HCT116 (cell line): ENCODE data around the gene KRT24. TPM values are rescaled to one million over a fixed set of nuclear protein-coding genes. Genes with fewer than 3 reads are reported as not detected.

ENCODE experiments used
- ATAC-seq: fragments of 200-7000 bp; cut with Tn5 transposase; 2 replicates; pipeline ENCODE4 v1.9.1; 2020; ENCODE audit warnings: mild to moderate bottlenecking, moderate library complexity
- BruUV-seq: library from RNA; stranded (reverse); fragments of 400-500 nt; replicated peaks from 2 replicates; lab custom pipeline; 2021; lab: Mats Ljungman, UMichigan
- CTCF ChIA-PET: fragments of 300-600 bp; sonication (Branson Sonifier 250); formaldehyde crosslinking; loops from one replicate; lab custom pipeline; 2021; ENCODE audit warnings: antibody characterized with exemption; lab: Charles Lee
- POLR2A ChIA-PET: fragments of 300-600, 350-600 bp; sonication (Branson Sonifier 250); formaldehyde crosslinking; loops from one replicate; lab custom pipeline; 2021; ENCODE audit warnings: antibody characterized with exemption; lab: Charles Lee
- RAD21 ChIA-PET, 2 experiments: fragments of 300-600 bp; sonication (Branson Sonifier 250); formaldehyde crosslinking; loops; one replicate each; lab custom pipeline; 2023; ENCODE audit warnings: low total read pairs in 2 of 2; ENCODE audit not compliant: uncharacterized antibody in 2 of 2, unreplicated experiment in 2 of 2, low non-redundant PET in 1 of 2; lab: Charles Lee
- DNase-seq: peaks from one replicate; pipeline ENCODE4 v3.0.0-alpha.2; 2010; ENCODE audit warnings: low read depth, low spot score
- H2AFZ ChIP-seq: fragments of 200-600 bp; shearing (Covaris generic), sonication (generic); 2 replicates; pipeline ENCODE4 v1.6.1; 2017; ENCODE audit warnings: low read depth, mixed run types, mixed read lengths, antibody characterized with exemption, low read length; ENCODE audit not compliant: poor library complexity, severe bottlenecking
- H3K27ac ChIP-seq: 2 replicates; pipeline ENCODE4 v1.5.1; 2012; ENCODE audit warnings: low read depth, low read length
- H3K27me3 ChIP-seq: fragments of 200-600 bp; sonication (generic); 2 replicates; pipeline ENCODE4 v1.6.1; 2016; ENCODE audit warnings: mixed run types, low read length, mixed read lengths; ENCODE audit not compliant: insufficient read depth
- H3K36me3 ChIP-seq, 2 experiments: fragments of 200-500 bp in 1 of 2; fragments of 200-600 bp in 1 of 2; sonication (Bioruptor generic) in 1 of 2; sonication (generic) in 1 of 2; 2 replicates each; pipeline versions ENCODE4 v1.5.1 to v1.6.1; 2014 to 2016; ENCODE audit warnings: low read length in 2 of 2, inconsistent platforms in 1 of 2, mixed read lengths in 1 of 2, mixed run types in 1 of 2; ENCODE audit not compliant: insufficient read depth in 2 of 2, control insufficient read depth in 1 of 2
- H3K4me1 ChIP-seq, 2 experiments: fragments of 200-600 bp in 1 of 2; sonication (generic) in 1 of 2; 2 replicates each; pipeline versions ENCODE4 v1.5.1 to v1.6.1; 2012 to 2017; ENCODE audit warnings: low read length in 2 of 2, inconsistent platforms in 1 of 2, mild to moderate bottlenecking in 1 of 2, mixed read lengths in 1 of 2, mixed run types in 1 of 2, moderate library complexity in 1 of 2; ENCODE audit not compliant: insufficient read depth in 2 of 2, control insufficient read depth in 1 of 2
- H3K4me2 ChIP-seq: fragments of 200-600 bp; sonication (generic); 2 replicates; pipeline ENCODE4 v1.6.1; 2017; ENCODE audit warnings: mixed run types, low read length, mixed read lengths
- H3K4me3 ChIP-seq, 2 experiments: fragments of 200-600 bp in 1 of 2; sonication (generic) in 1 of 2; replicated peaks in 1 of 2; 2 replicates each; pipeline ENCODE4 v1.5.1; 2011 to 2016; ENCODE audit warnings: low read length in 2 of 2, control low read depth in 1 of 2, low read depth in 1 of 2, mild to moderate bottlenecking in 1 of 2, mixed read lengths in 1 of 2, mixed run types in 1 of 2
- H3K79me2 ChIP-seq: fragments of 200-600 bp; sonication (generic); 2 replicates; pipeline ENCODE4 v1.6.1; 2017; ENCODE audit warnings: mild to moderate bottlenecking, mixed run types, low read length, moderate library complexity, mixed read lengths; ENCODE audit not compliant: insufficient read depth
- H3K9ac ChIP-seq: fragments of 200-600 bp; sonication (generic); 2 replicates; pipeline ENCODE4 v1.6.1; 2016; ENCODE audit warnings: low read length, mixed read lengths
- H3K9me2 ChIP-seq: fragments of 200-600 bp; sonication (generic), shearing (Covaris generic); 2 replicates; pipeline ENCODE4 v1.6.1; 2017; ENCODE audit warnings: mixed run types, mild to moderate bottlenecking, moderate library complexity; ENCODE audit not compliant: insufficient read depth
- H3K9me3 ChIP-seq, 2 experiments: fragments of 200-500 bp in 1 of 2; fragments of 200-600 bp in 1 of 2; sonication (Bioruptor generic) in 1 of 2; sonication (generic) in 1 of 2; 2 replicates each; pipeline ENCODE4 v1.6.1; 2014 to 2017; ENCODE audit warnings: low read length in 2 of 2, mixed read lengths in 2 of 2, inconsistent platforms in 1 of 2, low read depth in 1 of 2, mild to moderate bottlenecking in 1 of 2, mixed run types in 1 of 2, moderate library complexity in 1 of 2; ENCODE audit not compliant: control insufficient read depth in 1 of 2, insufficient read depth in 1 of 2
- H4K20me1 ChIP-seq: fragments of 200-600 bp; sonication (generic), shearing (Covaris generic); 2 replicates; pipeline ENCODE4 v1.6.1; 2017; ENCODE audit warnings: mixed run types, mild to moderate bottlenecking, moderate library complexity; ENCODE audit not compliant: insufficient read depth
- EZH2 ChIP-seq: fragments of 200-600 bp; sonication (generic); IDR thresholded peaks from 2 replicates; pipeline ENCODE4 v1.6.1; 2017; ENCODE audit warnings: antibody characterized with exemption, mixed run types
- POLR2A ChIP-seq: IDR thresholded peaks from 2 replicates; pipeline ENCODE4 v1.7.0; 2011; ENCODE audit warnings: borderline replicate concordance; ENCODE audit not compliant: insufficient read depth, insufficient read length; ENCODE audit errors: extremely low read depth
- SRF ChIP-seq: IDR thresholded peaks from 2 replicates; pipeline ENCODE4 v1.6.1; 2012; ENCODE audit warnings: low read depth
- TCF7L2 ChIP-seq: IDR thresholded peaks from 2 replicates; pipeline ENCODE4 v1.7.0; 2011; ENCODE audit warnings: borderline replicate concordance, inconsistent platforms; ENCODE audit not compliant: insufficient read depth, insufficient read length; ENCODE audit errors: extremely low read depth
- intact Hi-C: fragments of 100-400 bp; cut with micrococcal nuclease; formaldehyde crosslinking; loops from 2 replicates; pipeline ENCODE4 v1.10.0; 2022
- total RNA-seq: library from RNA; stranded (reverse); gene quantifications from one replicate; pipeline ENCODE4 v1.2.1, GENCODE V29; 2021; ENCODE audit not compliant: unreplicated experiment
- TF ChIP-seq, protein P1 (sequence below): IDR thresholded peaks from 2 replicates; pipeline ENCODE4 v1.6.1; 2012

The KRT24 gene
- total RNA-seq, 1 experiment from 2014 or later, result not detected

DNA sequence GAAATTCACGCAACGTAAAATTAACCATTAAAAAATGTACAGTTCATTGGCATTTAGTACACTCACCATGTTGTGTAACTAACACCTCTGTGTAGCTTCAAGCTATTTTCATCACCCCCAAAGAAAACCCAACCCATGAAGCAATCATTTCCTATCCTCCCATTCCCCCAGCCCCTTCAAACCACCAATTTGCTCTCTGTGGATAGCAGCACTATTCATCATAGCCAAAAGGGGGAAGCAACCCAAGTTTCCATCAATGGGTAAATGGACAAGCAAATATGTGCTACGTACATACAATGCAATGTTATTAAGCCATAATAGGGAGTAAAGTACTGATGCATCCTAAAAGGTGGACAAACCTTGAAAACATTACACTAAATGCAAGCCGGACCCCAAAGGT, 27.6 kb downstream of the KRT24 start:
- Histone ChIP-seq H3K4me1 (peaks cover 0 to 6% of the 10 kb centered on the region in 2 experiments; a peak in 3 of 4 replicates), H3K9me2 (no peaks in the 10 kb centered on the region), H4K20me1 (no peaks in the 10 kb centered on the region), H2AFZ (no peak overlapping the region), H3K4me3 (no peak overlapping the region), H3K79me2 (no peaks in the 10 kb centered on the region), H3K9ac (no peak overlapping the region), H3K4me2 (no peak overlapping the region), H3K27ac (no peak overlapping the region), H3K9me3 (no peaks in the 10 kb centered on the region), H3K27me3 (no peaks in the 10 kb centered on the region), H3K36me3 (no peaks in the 10 kb centered on the region)
- CTCF ChIA-PET, result no interaction called here
- TF ChIP-seq TCF7L2 (no peak), SRF (no peak), EZH2 (no peak), POLR2A (no peak)
- RAD21 ChIA-PET, result no interaction called here
- ATAC-seq (no peak), DNase-seq (no peak)
- BruUV-seq, result no TSS peak
- intact Hi-C loops, result no loop called here
- POLR2A ChIA-PET, result no interaction called here

DNA sequence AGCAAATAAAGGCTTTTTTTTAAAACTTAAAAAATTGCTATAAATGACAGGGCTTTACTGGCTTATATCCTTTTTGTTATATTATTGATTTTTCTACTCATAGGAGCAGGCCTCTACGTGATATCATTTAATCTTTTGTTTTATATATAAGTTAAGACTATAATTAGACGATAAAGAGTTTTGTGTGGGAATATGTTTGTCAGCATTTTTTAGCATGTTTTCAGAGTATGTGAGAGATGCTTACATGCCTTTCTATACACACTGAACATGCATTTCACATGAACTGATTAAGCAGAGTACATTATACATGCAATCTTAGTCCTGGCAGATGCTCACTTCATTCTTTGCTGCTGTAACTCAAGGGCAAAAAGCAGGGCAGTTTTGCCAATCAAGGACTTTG, 30.9 kb downstream of the KRT24 start:
- Histone ChIP-seq H3K36me3 (no peaks in the 10 kb centered on the region), H3K4me3 (no peak overlapping the region), H3K9ac (no peak overlapping the region), H4K20me1 (no peaks in the 10 kb centered on the region), H3K4me1 (no peaks in the 10 kb centered on the region), H3K79me2 (no peaks in the 10 kb centered on the region), H3K9me2 (no peaks in the 10 kb centered on the region), H3K9me3 (no peaks in the 10 kb centered on the region), H3K27ac (no peak overlapping the region), H2AFZ (no peak overlapping the region), H3K27me3 (no peaks in the 10 kb centered on the region), H3K4me2 (no peak overlapping the region)
- intact Hi-C loops, result no loop called here
- BruUV-seq, result no TSS peak
- RAD21 ChIA-PET, result no interaction called here
- DNase-seq, result no peak
- no peak for ATAC-seq
- POLR2A ChIA-PET, result no interaction called here
- CTCF ChIA-PET, result no interaction called here
- TF ChIP-seq, protein P1, sequence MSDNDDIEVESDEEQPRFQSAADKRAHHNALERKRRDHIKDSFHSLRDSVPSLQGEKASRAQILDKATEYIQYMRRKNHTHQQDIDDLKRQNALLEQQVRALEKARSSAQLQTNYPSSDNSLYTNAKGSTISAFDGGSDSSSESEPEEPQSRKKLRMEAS, result no peak
